DOHH2 (cell line): ENCODE measurements around the gene DGCR2.
"Not testable (repeated sequence)": the region's sequence is repeated elsewhere in the genome, so short reads cannot be mapped to it uniquely, and the experiment has no call there.

Source experiments
- EZH2phosphoT487 ChIP-seq: fragments of 200-600 bp; sonication (generic); IDR thresholded peaks from 2 replicates; pipeline ENCODE4 v1.6.1; 2017; ENCODE audit warnings: borderline replicate concordance, mild to moderate bottlenecking, antibody characterized with exemption, low read length, moderate library complexity, mixed read lengths
- TF ChIP-seq, protein P1 (sequence below): fragments of 200-600 bp; sonication (generic); IDR thresholded peaks from one replicate; pipeline ENCODE4 v1.5.1; 2014; ENCODE audit warnings: antibody characterized with exemption, mild to moderate bottlenecking, low read depth, low read length; ENCODE audit not compliant: poor library complexity, severe bottlenecking

DNA sequence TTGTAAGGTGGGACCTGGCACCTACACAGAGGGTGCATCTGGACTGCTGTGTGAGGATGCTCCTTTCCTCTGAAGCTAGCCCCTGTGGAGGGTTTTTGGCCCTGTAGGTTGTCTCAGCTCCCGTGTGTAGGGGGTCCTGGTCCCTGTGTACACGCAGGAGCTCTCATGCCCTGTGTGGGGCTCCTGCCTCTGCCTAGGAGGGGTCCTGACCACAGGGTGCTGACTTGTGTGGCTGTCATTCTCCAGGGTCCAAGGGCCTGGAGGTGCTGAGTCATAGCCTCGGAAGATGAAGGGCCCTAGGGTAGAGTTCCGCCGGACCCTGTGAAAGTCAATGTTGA, 88.7 kb downstream of the DGCR2 start:
- TF ChIP-seq, protein P1, sequence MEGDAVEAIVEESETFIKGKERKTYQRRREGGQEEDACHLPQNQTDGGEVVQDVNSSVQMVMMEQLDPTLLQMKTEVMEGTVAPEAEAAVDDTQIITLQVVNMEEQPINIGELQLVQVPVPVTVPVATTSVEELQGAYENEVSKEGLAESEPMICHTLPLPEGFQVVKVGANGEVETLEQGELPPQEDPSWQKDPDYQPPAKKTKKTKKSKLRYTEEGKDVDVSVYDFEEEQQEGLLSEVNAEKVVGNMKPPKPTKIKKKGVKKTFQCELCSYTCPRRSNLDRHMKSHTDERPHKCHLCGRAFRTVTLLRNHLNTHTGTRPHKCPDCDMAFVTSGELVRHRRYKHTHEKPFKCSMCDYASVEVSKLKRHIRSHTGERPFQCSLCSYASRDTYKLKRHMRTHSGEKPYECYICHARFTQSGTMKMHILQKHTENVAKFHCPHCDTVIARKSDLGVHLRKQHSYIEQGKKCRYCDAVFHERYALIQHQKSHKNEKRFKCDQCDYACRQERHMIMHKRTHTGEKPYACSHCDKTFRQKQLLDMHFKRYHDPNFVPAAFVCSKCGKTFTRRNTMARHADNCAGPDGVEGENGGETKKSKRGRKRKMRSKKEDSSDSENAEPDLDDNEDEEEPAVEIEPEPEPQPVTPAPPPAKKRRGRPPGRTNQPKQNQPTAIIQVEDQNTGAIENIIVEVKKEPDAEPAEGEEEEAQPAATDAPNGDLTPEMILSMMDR: not testable (repeated sequence)
- TF ChIP-seq EZH2phosphoT487: not testable (repeated sequence)
